Nephron progenitor cell (in vitro differentiated cells): ENCODE data around the gene BCL11B.

ENCODE experiments used
- DNase-seq: peaks from one replicate; pipeline ENCODE4 v3.0.0; 2021
- H3K27ac Mint-ChIP-seq: 2 replicates; pipeline ENCODE4 v1.8.0; 2021; ENCODE audit warnings: mild to moderate bottlenecking, moderate library complexity, mixed read lengths
- H3K27me3 Mint-ChIP-seq: 2 replicates; pipeline ENCODE4 v1.8.0; 2021; ENCODE audit warnings: mild to moderate bottlenecking, low read depth, mixed read lengths; ENCODE audit not compliant: poor library complexity
- H3K36me3 Mint-ChIP-seq: 2 replicates; pipeline ENCODE4 v1.8.0; 2021; ENCODE audit warnings: low read depth, mixed read lengths
- H3K4me1 Mint-ChIP-seq: 2 replicates; pipeline ENCODE4 v1.8.0; 2021; ENCODE audit warnings: mixed read lengths
- H3K4me3 Mint-ChIP-seq: 2 replicates; pipeline ENCODE4 v1.8.0; 2021; ENCODE audit warnings: mild to moderate bottlenecking, moderate library complexity, mixed read lengths
- H3K9me3 Mint-ChIP-seq: 2 replicates; pipeline ENCODE4 v1.8.0; 2021; ENCODE audit warnings: mild to moderate bottlenecking, moderate library complexity, mixed read lengths
- CTCF ChIP-seq: fragments of 200-600 bp; sonication (generic); IDR thresholded peaks from 2 replicates; pipeline ENCODE4 v1.5.0; 2021; ENCODE audit warnings: antibody characterized with exemption

Gene BCL11B

GRCh38 chr14:99208318-99208717 is 63.7 kb downstream of the BCL11B start:
- H3K27me3 Mint-ChIP-seq = peaks cover 9% of the 10 kb centered on the region
- H3K36me3 Mint-ChIP-seq = no peaks in the 10 kb centered on the region
- H3K27ac Mint-ChIP-seq = peak overlapping the region; percentile 12
- DNase-seq = no peak
- TF ChIP-seq CTCF = no peak
- H3K4me1 Mint-ChIP-seq = peaks cover 24% of the 10 kb centered on the region
- no peaks in the 10 kb centered on the region for H3K9me3 Mint-ChIP-seq
- H3K4me3 Mint-ChIP-seq = no peak overlapping the region

- peaks cover 33% of the 10 kb centered on the region for H3K4me1 Mint-ChIP-seq
- no peak for DNase-seq
- H3K4me3 Mint-ChIP-seq = no peak overlapping the region
- H3K27ac Mint-ChIP-seq = no peak overlapping the region
- H3K9me3 Mint-ChIP-seq = no peaks in the 10 kb centered on the region
- H3K36me3 Mint-ChIP-seq = no peaks in the 10 kb centered on the region
- no peak for TF ChIP-seq CTCF
- H3K27me3 Mint-ChIP-seq = peaks cover 9% of the 10 kb centered on the region
Measured at GRCh38 chr14:99207456-99207855, 64.5 kb downstream of the BCL11B start.

- TF ChIP-seq CTCF = no peak
- DNase-seq = no peak
- Mint-ChIP-seq H3K27ac (no peak overlapping the region), H3K36me3 (no peaks in the 10 kb centered on the region), H3K4me1 (peaks cover 42% of the 10 kb centered on the region), H3K4me3 (no peak overlapping the region), H3K27me3 (peaks cover 9% of the 10 kb centered on the region), H3K9me3 (no peaks in the 10 kb centered on the region)
Measured at GRCh38 chr14:99206090-99206489, 65.9 kb downstream of the BCL11B start.

- Mint-ChIP-seq H3K27me3 (peaks cover 9% of the 10 kb centered on the region), H3K4me1 (peaks cover 42% of the 10 kb centered on the region), H3K27ac (no peak overlapping the region), H3K9me3 (no peaks in the 10 kb centered on the region), H3K4me3 (no peak overlapping the region), H3K36me3 (no peaks in the 10 kb centered on the region)
- TF ChIP-seq CTCF = no peak
- no peak for DNase-seq
Measured at GRCh38 chr14:99205086-99205688, 66.8 kb downstream of the BCL11B start.

GRCh38 chr14:99203801-99204200 is 68.2 kb downstream of the BCL11B start:
- H3K4me1 Mint-ChIP-seq = peaks cover 45% of the 10 kb centered on the region
- no peak for DNase-seq
- no peaks in the 10 kb centered on the region for H3K36me3 Mint-ChIP-seq
- no peaks in the 10 kb centered on the region for H3K9me3 Mint-ChIP-seq
- no peak overlapping the region for H3K27ac Mint-ChIP-seq
- no peak overlapping the region for H3K4me3 Mint-ChIP-seq
- peaks cover 12% of the 10 kb centered on the region for H3K27me3 Mint-ChIP-seq
- TF ChIP-seq CTCF = no peak

GRCh38 chr14:99203080-99203479 is 68.9 kb downstream of the BCL11B start:
- Mint-ChIP-seq H3K27me3 (peaks cover 8% of the 10 kb centered on the region), H3K9me3 (no peaks in the 10 kb centered on the region), H3K27ac (peak overlapping the region; percentile 87), H3K4me1 (peaks cover 43% of the 10 kb centered on the region), H3K4me3 (no peak overlapping the region), H3K36me3 (no peaks in the 10 kb centered on the region)
- no peak for DNase-seq
- no peak for TF ChIP-seq CTCF
